Liver (tissue), 3 donors: ENCODE measurements around the gene REPS1.

Experiments used
- CTCF ChIP-seq: fragments of 150-350 bp; IDR thresholded peaks from 2 replicates; pipeline ENCODE4 v1.5.1; 2017; ENCODE audit warnings: improper control_type of control experiment, low read depth, low read length; ENCODE audit not compliant: missing input control
- EGR1 ChIP-seq, 2 donors: IDR thresholded peaks; 2 replicates each; pipeline ENCODE4 v1.6.1; 2016 to 2018; ENCODE audit warnings: antibody characterized with exemption in 2 of 2, low read depth in 2 of 2
- JUND ChIP-seq, 2 donors: IDR thresholded peaks; 2 replicates each; pipeline ENCODE4 v1.6.1; 2016; ENCODE audit warnings: antibody characterized with exemption in 2 of 2
- MAX ChIP-seq: IDR thresholded peaks from 2 replicates; pipeline ENCODE4 v1.6.1; 2016; ENCODE audit warnings: antibody characterized with exemption
- RAD21 ChIP-seq, 2 donors: IDR thresholded peaks; 2 replicates each; pipeline ENCODE4 v1.6.1; 2016; ENCODE audit warnings: antibody characterized with exemption in 2 of 2, mild to moderate bottlenecking in 2 of 2
- SP1 ChIP-seq: IDR thresholded peaks from 2 replicates; pipeline ENCODE4 v1.6.1; 2018; ENCODE audit warnings: antibody characterized with exemption, mild to moderate bottlenecking
- YY1 ChIP-seq: IDR thresholded peaks from 2 replicates; pipeline ENCODE4 v1.6.1; 2016; ENCODE audit warnings: antibody characterized with exemption, mild to moderate bottlenecking
- ZBTB33 ChIP-seq: IDR thresholded peaks from 2 replicates; pipeline ENCODE4 v1.6.1; 2016; ENCODE audit warnings: antibody characterized with exemption
- donor health status: healthy.
- donor health status: healthy.

- TF ChIP-seq YY1 = no peak
- TF ChIP-seq MAX = no peak
- TF ChIP-seq CTCF = no peak
- TF ChIP-seq JUND (IDR thresholded peaks at IDR 0.05) = no peak
- no peak for TF ChIP-seq RAD21 (IDR thresholded peaks at IDR 0.05)
- no peak for TF ChIP-seq EGR1 (IDR thresholded peaks at IDR 0.05; ENCODE audit: low read depth in 2 of 2)
- TF ChIP-seq SP1 = no peak
- no peak for TF ChIP-seq ZBTB33
Observed at GRCh38 chr6:139008117-139008516, 20.1 kb upstream of the REPS1 start.
